Renal pelvis (tissue), 12 donors: Measurements from ENCODE around the gene SLBP. TPM values are rescaled to one million over a fixed set of nuclear protein-coding genes. Genes with fewer than 3 reads are reported as not detected.
A peak's percentile ranks its signal among the peaks of the same experiment; 100 is the strongest.

Experiments
- DNase-seq: peaks from one replicate; pipeline ENCODE4 v3.0.0-alpha.2; 2013
- long read RNA-seq, 16 experiments: transcript quantifications; one replicate each; lab custom pipeline, GENCODE V29; 2026
- polyA plus RNA-seq, 3 donors: library from polyadenylated mRNA; unstranded; fragments of 120-200 nt; gene quantifications; one replicate each; pipeline ENCODE4 v1.2.1, GENCODE V29; 2013; ENCODE audit not compliant: insufficient read length in 3 of 3

Gene SLBP
- 10 to 100 TPM; 80.8 to 87.6 (median 86.8) TPM for polyA plus RNA-seq
- long read RNA-seq, donor 1, transcript SLBP-206 (8 exons, 1,977 nt): major isoform, 35 of 37 reads
- long read RNA-seq, donor 1, partial matches to known transcripts: 0 of 37 reads
- long read RNA-seq, donor 1, other reads (novel, unspliced or antisense): 0 of 37 reads
- long read RNA-seq, donor 2, transcript SLBP-206 (8 exons, 1,977 nt): major isoform, 37 of 45 reads
- long read RNA-seq, donor 2, partial matches to known transcripts: 6 of 45 reads
- long read RNA-seq, donor 2, other reads (novel, unspliced or antisense): 0 of 45 reads
- long read RNA-seq, donor 3, transcript SLBP-206 (8 exons, 1,977 nt): major isoform, 32 of 34 reads
- long read RNA-seq, donor 3, partial matches to known transcripts: 0 of 34 reads
- long read RNA-seq, donor 3, other reads (novel, unspliced or antisense): 0 of 34 reads
- long read RNA-seq, donor 4, transcript SLBP-206 (8 exons, 1,977 nt): major isoform, 35 of 42 reads
- long read RNA-seq, donor 4, partial matches to known transcripts: 5 of 42 reads
- long read RNA-seq, donor 4, other reads (novel, unspliced or antisense): 0 of 42 reads
- long read RNA-seq, donor 5, transcript SLBP-206 (8 exons, 1,977 nt): major isoform, 23 of 24 reads
- long read RNA-seq, donor 5, partial matches to known transcripts: 0 of 24 reads
- long read RNA-seq, donor 5, other reads (novel, unspliced or antisense): 0 of 24 reads
- long read RNA-seq, donor 6, transcript SLBP-206 (8 exons, 1,977 nt): major isoform, 24 of 39 reads
- long read RNA-seq, donor 6, partial matches to known transcripts: 13 of 39 reads
- long read RNA-seq, donor 6, other reads (novel, unspliced or antisense): 0 of 39 reads
- long read RNA-seq, donor 7, transcript SLBP-206 (8 exons, 1,977 nt): major isoform, 33 of 35 reads
- long read RNA-seq, donor 7, partial matches to known transcripts: 0 of 35 reads
- long read RNA-seq, donor 7, other reads (novel, unspliced or antisense): 0 of 35 reads
- long read RNA-seq, donor 8, transcript SLBP-206 (8 exons, 1,977 nt): major isoform, 18 of 18 reads
- long read RNA-seq, donor 8, partial matches to known transcripts: 0 of 18 reads
- long read RNA-seq, donor 8, other reads (novel, unspliced or antisense): 0 of 18 reads
- long read RNA-seq, donor 9, transcript SLBP-206 (8 exons, 1,977 nt): major isoform, 37 of 42 reads
- long read RNA-seq, donor 9, partial matches to known transcripts: 5 of 42 reads
- long read RNA-seq, donor 9, other reads (novel, unspliced or antisense): 0 of 42 reads
- long read RNA-seq, donor 10, transcript SLBP-206 (8 exons, 1,977 nt): major isoform, 23 of 25 reads
- long read RNA-seq, donor 10, partial matches to known transcripts: 0 of 25 reads
- long read RNA-seq, donor 10, other reads (novel, unspliced or antisense): 0 of 25 reads
- long read RNA-seq, donor 11, transcript SLBP-206 (8 exons, 1,977 nt): major isoform, 23 of 23 reads
- long read RNA-seq, donor 11, partial matches to known transcripts: 0 of 23 reads
- long read RNA-seq, donor 11, other reads (novel, unspliced or antisense): 0 of 23 reads
- long read RNA-seq, donor 12, transcript SLBP-205 (7 exons, 987 nt): minor isoform, 5 of 60 reads
- long read RNA-seq, donor 12, transcript SLBP-206 (8 exons, 1,977 nt): major isoform, 54 of 60 reads
- long read RNA-seq, donor 12, partial matches to known transcripts: 0 of 60 reads
- long read RNA-seq, donor 12, other reads (novel, unspliced or antisense): 0 of 60 reads
- long read RNA-seq, donor 13, transcript SLBP-206 (8 exons, 1,977 nt): major isoform, 17 of 18 reads
- long read RNA-seq, donor 13, partial matches to known transcripts: 0 of 18 reads
- long read RNA-seq, donor 13, other reads (novel, unspliced or antisense): 0 of 18 reads
- long read RNA-seq, donor 14: 0 reads
- long read RNA-seq, donor 15, transcript SLBP-206 (8 exons, 1,977 nt): major isoform, 25 of 27 reads
- long read RNA-seq, donor 15, partial matches to known transcripts: 0 of 27 reads
- long read RNA-seq, donor 15, other reads (novel, unspliced or antisense): 0 of 27 reads
- long read RNA-seq, donor 16, transcript SLBP-206 (8 exons, 1,977 nt): major isoform, 35 of 36 reads
- long read RNA-seq, donor 16, partial matches to known transcripts: 0 of 36 reads
- long read RNA-seq, donor 16, other reads (novel, unspliced or antisense): 0 of 36 reads

GRCh38 chr4:1712216-1713002 is at the start of gene SLBP:
Gene SLBP (minus strand): TSS chr4:1712319. CDS start chr4:1712188, 131 bp downstream.
- DNase-seq: peak; percentile 92

- no peak for DNase-seq
These were observed 49.1 kb upstream of the SLBP start for GRCh38 chr4:1761130-1761689.

GRCh38 chr4:1760521-1761071 is 48.5 kb upstream of the SLBP start:
- DNase-seq: no peak

GRCh38 chr4:1759818-1760223 is 47.7 kb upstream of the SLBP start:
- no peak for DNase-seq

- no peak for DNase-seq
These were observed 47.2 kb upstream of the SLBP start for GRCh38 chr4:1759170-1759817.

- DNase-seq: no peak
These were observed 46.4 kb upstream of the SLBP start for GRCh38 chr4:1758306-1759121.

GRCh38 chr4:1757836-1758235 is 45.7 kb upstream of the SLBP start:
- DNase-seq: no peak

GRCh38 chr4:1756893-1757779 is 45.0 kb upstream of the SLBP start:
- no peak for DNase-seq

- no peak for DNase-seq
These were observed 44.0 kb upstream of the SLBP start for GRCh38 chr4:1756079-1756478.

GRCh38 chr4:1755297-1755696 is 43.2 kb upstream of the SLBP start:
- DNase-seq: no peak

GRCh38 chr4:1754336-1754735 is 42.2 kb upstream of the SLBP start:
- no peak for DNase-seq

GRCh38 chr4:1753697-1754311 is 41.7 kb upstream of the SLBP start:
- no peak for DNase-seq

- DNase-seq: no peak
These were observed 41.2 kb upstream of the SLBP start for GRCh38 chr4:1753294-1753696.

GRCh38 chr4:1752284-1753041 is 40.3 kb upstream of the SLBP start:
- DNase-seq: no peak

- no peak for DNase-seq
These were observed 39.8 kb upstream of the SLBP start for GRCh38 chr4:1751919-1752283.
